Measurements from ENCODE around the gene HOXA9.

Gene HOXA9

DNA sequence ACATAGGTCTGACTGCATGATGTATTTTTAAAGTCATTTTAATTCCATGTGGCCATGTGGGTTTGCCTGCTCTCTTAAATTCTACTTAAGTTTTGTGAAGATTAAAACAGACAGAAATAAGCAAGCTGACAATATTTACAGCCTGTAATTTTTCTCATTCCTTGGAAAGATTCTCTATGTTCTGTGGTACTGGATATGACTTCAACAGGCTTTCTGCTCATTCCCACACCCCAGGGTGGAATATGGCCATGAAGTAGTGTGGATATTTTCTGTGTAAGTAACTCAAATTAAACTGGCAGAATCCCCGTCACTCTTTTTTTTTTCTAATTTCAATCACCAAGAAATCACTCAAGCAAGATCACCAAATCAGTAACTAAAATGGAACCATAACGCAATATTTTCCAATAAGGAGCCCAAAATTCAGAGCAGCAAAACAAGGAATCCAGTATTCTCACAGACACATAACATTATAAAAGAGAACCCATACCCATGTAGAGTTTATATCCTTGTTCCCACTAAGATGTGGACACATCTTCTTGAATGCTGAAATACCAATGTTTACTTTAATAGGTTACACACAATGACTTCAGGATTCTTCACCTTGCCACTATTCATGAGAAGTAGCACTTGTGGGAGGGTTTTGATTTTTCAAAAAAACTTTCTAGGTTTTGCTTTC lies 27.6 kb downstream of the HOXA9 start:
- Histone ChIP-seq H3K27ac (no peak overlapping the region), H4K20me1 (no peaks in the 10 kb centered on the region), H3K27me3 (peaks cover 22% of the 10 kb centered on the region), H3K9ac (no peak overlapping the region), H3K9me3 (peaks cover 25% of the 10 kb centered on the region), H3K4me1 (peaks cover 30% of the 10 kb centered on the region), H3K36me3 (0 out of 2 replicates have a peak, but pooled peaks cover 3% of the 10 kb centered on the region), H3K4me2 (peak overlapping the region; percentile 40), H3K4me3 (no peak overlapping the region)
- TF ChIP-seq Cebpa-rat (IDR thresholded peaks at IDR 0.05): no peak

- Histone ChIP-seq H3K4me3 (no peak overlapping the region), H3K9ac (no peak overlapping the region), H3K36me3 (no peaks in the 10 kb centered on the region), H3K27ac (no peak overlapping the region), H3K4me1 (peaks cover 30% of the 10 kb centered on the region), H3K4me2 (no peak overlapping the region), H3K9me3 (peaks cover 31% of the 10 kb centered on the region), H4K20me1 (no peaks in the 10 kb centered on the region), H3K27me3 (peaks cover 8% of the 10 kb centered on the region; the same call in 1 of the 2 replicates)
- TF ChIP-seq Cebpa-rat (IDR thresholded peaks at IDR 0.05): no peak
These were observed 30.9 kb downstream of the HOXA9 start for GRCh38 chr7:27134392-27134791.

- Histone ChIP-seq H3K27me3 (peaks cover 8% of the 10 kb centered on the region; the same call in 1 of the 2 replicates), H3K4me2 (no peak overlapping the region), H3K9ac (no peak overlapping the region)
These were observed 31.7 kb downstream of the HOXA9 start for GRCh38 chr7:27133409-27134231.

GRCh38 chr7:27132978-27133377 lies 32.4 kb downstream of the HOXA9 start:
- Histone ChIP-seq H3K4me3 (no peak overlapping the region), H3K4me2 (no peak overlapping the region), H3K36me3 (no peaks in the 10 kb centered on the region), H3K27me3 (peaks cover 8% of the 10 kb centered on the region; the same call in 1 of the 2 replicates), H3K9ac (no peak overlapping the region), H3K27ac (no peak overlapping the region), H3K9me3 (peaks cover 31% of the 10 kb centered on the region), H4K20me1 (no peaks in the 10 kb centered on the region), H3K4me1 (peaks cover 30% of the 10 kb centered on the region)
- TF ChIP-seq Cebpa-rat (IDR thresholded peaks at IDR 0.05): no peak

More at GRCh38 chr7:27133409-27134231, 31.7 kb downstream of the HOXA9 start:
- H3K9me3 ChIP-seq: peaks cover 31% of the 10 kb centered on the region
- no peak overlapping the region for H3K4me3 ChIP-seq
- H4K20me1 ChIP-seq: no peaks in the 10 kb centered on the region
- no peak for TF ChIP-seq Cebpa-rat (IDR thresholded peaks at IDR 0.05)
- no peaks in the 10 kb centered on the region for H3K36me3 ChIP-seq
- peaks cover 30% of the 10 kb centered on the region for H3K4me1 ChIP-seq
- no peak overlapping the region for H3K27ac ChIP-seq

- H3K36me3 ChIP-seq: no peaks in the 10 kb centered on the region
- H3K4me3 ChIP-seq: no peak overlapping the region
- peaks cover 31% of the 10 kb centered on the region for H3K9me3 ChIP-seq
- no peak overlapping the region for H3K4me2 ChIP-seq
- peaks cover 6% of the 10 kb centered on the region; the same call in 1 of the 2 replicates for H3K27me3 ChIP-seq
- no peak for TF ChIP-seq Cebpa-rat (IDR thresholded peaks at IDR 0.05)
- peaks cover 24% of the 10 kb centered on the region for H3K4me1 ChIP-seq
- no peak overlapping the region for H3K9ac ChIP-seq
- no peak overlapping the region for H3K27ac ChIP-seq
- H4K20me1 ChIP-seq: no peaks in the 10 kb centered on the region
These were observed 33.1 kb downstream of the HOXA9 start for GRCh38 chr7:27132214-27132613.

DNA sequence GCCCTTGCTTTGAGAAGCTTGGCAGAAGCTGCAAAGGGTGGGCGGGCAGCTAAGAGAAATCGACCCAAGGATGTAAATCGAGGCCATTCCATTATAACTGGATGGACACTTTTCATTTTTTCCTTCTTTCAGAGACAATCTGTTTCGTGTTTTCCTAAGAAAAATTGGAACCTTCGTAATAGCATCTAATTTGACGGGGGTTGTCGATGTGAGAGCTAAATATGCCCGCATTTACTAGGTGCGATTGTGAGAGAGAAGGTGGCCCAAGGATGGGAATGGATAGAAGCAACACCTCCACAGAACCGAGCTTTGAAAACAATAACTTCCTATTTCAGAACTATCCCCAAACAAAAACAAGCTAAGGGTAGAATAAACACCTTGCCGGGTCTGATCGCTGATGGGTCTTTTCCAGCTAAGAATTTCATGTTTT lies 33.9 kb downstream of the HOXA9 start:
- H3K4me3 ChIP-seq: no peak overlapping the region
- H3K9me3 ChIP-seq: peaks cover 31% of the 10 kb centered on the region
- H3K9ac ChIP-seq: no peak overlapping the region
- no peak for TF ChIP-seq Cebpa-rat (IDR thresholded peaks at IDR 0.05)
- no peaks in the 10 kb centered on the region for H4K20me1 ChIP-seq
- H3K4me2 ChIP-seq: no peak overlapping the region
- H3K27ac ChIP-seq: no peak overlapping the region
- H3K4me1 ChIP-seq: peaks cover 18% of the 10 kb centered on the region
- no peaks in the 10 kb centered on the region for H3K36me3 ChIP-seq
- H3K27me3 ChIP-seq: no peaks in the 10 kb centered on the region

DNA sequence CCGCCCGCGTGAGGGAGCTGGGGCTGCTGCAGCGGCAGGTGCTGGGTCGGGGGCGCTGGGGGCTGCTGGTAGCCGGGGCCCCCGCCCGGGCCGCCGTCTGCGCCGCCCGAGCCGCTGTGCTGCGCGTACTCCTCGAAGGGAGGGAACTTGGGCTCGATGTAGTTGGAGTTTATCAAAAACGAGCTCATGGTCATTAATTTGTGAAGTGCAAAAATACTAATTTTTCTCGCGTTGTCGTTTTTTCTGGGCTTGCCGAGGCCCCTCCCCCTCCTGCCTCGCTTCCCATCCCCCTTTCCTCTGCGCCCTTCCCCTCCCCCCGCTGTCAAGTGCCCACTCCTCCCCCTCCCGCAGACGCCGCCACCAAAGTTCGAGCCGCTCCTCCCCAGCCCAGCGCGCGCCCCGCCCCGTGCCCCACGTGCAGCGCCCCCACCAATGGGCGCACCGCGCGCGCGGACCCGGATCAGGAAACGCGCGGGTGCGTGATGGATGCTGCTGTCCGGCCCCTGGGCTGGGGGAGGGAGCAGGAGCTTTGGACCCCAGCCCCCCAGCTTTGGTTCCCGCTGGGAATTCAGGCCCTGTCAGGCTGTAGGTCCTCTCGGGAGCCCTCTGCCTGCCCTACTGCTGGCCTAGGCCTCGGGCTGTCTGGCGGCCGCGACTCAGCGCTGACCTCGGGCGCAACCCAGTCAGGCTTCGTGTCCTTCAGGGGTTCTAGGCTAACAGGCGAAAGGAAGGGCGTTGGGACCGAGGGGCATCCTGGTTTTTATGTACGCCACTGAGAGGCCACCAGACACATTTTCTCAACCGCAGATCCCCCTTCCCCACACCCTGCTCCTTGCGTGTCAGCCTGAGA lies 34.6 kb downstream of the HOXA9 start, which contains the start of gene HOXA4:
Gene HOXA4 (minus strand): TSS at position 218 of the 850 bp plus-strand sequence. CDS start 24 bp downstream, at position 194.
- peaks cover 26% of the 10 kb centered on the region for H3K9me3 ChIP-seq
- no peak within 1 kb of the TSS for H3K4me2 ChIP-seq
- peaks cover 13% of the 10 kb centered on the region for H3K4me1 ChIP-seq
- no peak within 1 kb of the TSS for H3K9ac ChIP-seq
- no peak for TF ChIP-seq Cebpa-rat (IDR thresholded peaks at IDR 0.05)
- H3K36me3 ChIP-seq: no peaks in the 10 kb centered on the region
- no peaks in the 10 kb centered on the region for H4K20me1 ChIP-seq
- 0 out of 2 replicates have a peak within 1 kb of the TSS, but pooled peaks have one; percentile 16 for H3K4me3 ChIP-seq
- H3K27ac ChIP-seq: no peak within 1 kb of the TSS
- no peaks in the 10 kb centered on the region for H3K27me3 ChIP-seq

- Histone ChIP-seq H3K36me3 (no peaks in the 10 kb centered on the region), H4K20me1 (no peaks in the 10 kb centered on the region), H3K27me3 (no peaks in the 10 kb centered on the region), H3K9ac (no peak overlapping the region), H3K4me3 (0 out of 2 replicates have a peak overlapping the region, but pooled peaks have one; percentile 16), H3K9me3 (peaks cover 26% of the 10 kb centered on the region), H3K4me2 (no peak overlapping the region), H3K27ac (no peak overlapping the region), H3K4me1 (0 out of 2 replicates have a peak, but pooled peaks cover 5% of the 10 kb centered on the region)
- TF ChIP-seq Cebpa-rat (IDR thresholded peaks at IDR 0.05): no peak
These were observed 35.4 kb downstream of the HOXA9 start for GRCh38 chr7:27129729-27130539.
